ENCODE measurements around the gene SOD2.

GRCh38 chr6:159716247-159717096 is 23.4 kb upstream of the SOD2 start:
- TF ChIP-seq EZH2phosphoT487 (IDR thresholded peaks at IDR 0.05; ENCODE audit: borderline replicate concordance, low read depth, low read length) (no peak), CTCF (conservative IDR thresholded peaks at IDR 0.05; ENCODE audit: low read length) (no peak)

All from OCI-LY7 (cell line).